CD4-positive, alpha-beta T cell (primary cell): ENCODE measurements around the gene GDF15. TPM values are rescaled to one million over a fixed set of nuclear protein-coding genes. Genes with fewer than 3 reads are reported as not detected.
A peak's percentile ranks its signal among the peaks of the same experiment; 100 is the strongest.

Source experiments
- ATAC-seq: fragments of 200-7000 bp; cut with Tn5 transposase; one replicate; pipeline ENCODE4 v1.10.0; 2022; ENCODE audit warnings: mild to moderate bottlenecking; ENCODE audit not compliant: poor library complexity
- CTCF ChIA-PET: fragments of 350-600 bp; sonication (Branson Sonifier 250); formaldehyde crosslinking; loops from one replicate; lab custom pipeline; 2021; ENCODE audit warnings: antibody characterized with exemption, inconsistent platforms; lab: Charles Lee
- POLR2A ChIA-PET: fragments of 350-600 bp; sonication (Branson Sonifier 250); formaldehyde crosslinking; loops from one replicate; lab custom pipeline; 2021; ENCODE audit warnings: antibody characterized with exemption, inconsistent platforms; lab: Charles Lee
- DNase-seq, 14 experiments: peaks; one replicate each; pipeline ENCODE4 v3.0.0-alpha.2; 2013 to 2020; ENCODE audit warnings: mixed read lengths in 2 of 14
- H3K27ac ChIP-seq, 2 donors: one replicate each; pipeline versions ENCODE4 v1.5.1 to v1.7.0; 2013; ENCODE audit warnings: low read length in 2 of 2, low read depth in 1 of 2, mild to moderate bottlenecking in 1 of 2
- H3K27me3 ChIP-seq, 2 experiments: 1 replicate in 1 of 2; 2 replicates in 1 of 2; pipeline versions ENCODE4 v1.6.1 to v1.7.0; 2013; ENCODE audit warnings: low read length in 2 of 2, control low read depth in 1 of 2, mild to moderate bottlenecking in 1 of 2, moderate library complexity in 1 of 2; ENCODE audit not compliant: insufficient read depth in 2 of 2, control insufficient read depth in 1 of 2
- H3K36me3 ChIP-seq: one replicate; pipeline ENCODE4 v1.6.1; 2013; ENCODE audit warnings: low read length, control low read depth; ENCODE audit not compliant: insufficient read depth
- H3K4me1 ChIP-seq: one replicate; pipeline ENCODE4 v1.6.1; 2013; ENCODE audit warnings: low read length, control low read depth; ENCODE audit not compliant: insufficient read depth
- H3K4me3 ChIP-seq: one replicate; pipeline ENCODE4 v1.5.1; 2013; ENCODE audit warnings: mild to moderate bottlenecking, low read length, moderate library complexity
- H3K9me3 ChIP-seq, 2 experiments: 1 replicate in 1 of 2; 2 replicates in 1 of 2; pipeline versions ENCODE4 v1.6.1 to v1.7.0; 2013; ENCODE audit warnings: low read length in 2 of 2, mild to moderate bottlenecking in 2 of 2, control low read depth in 1 of 2, moderate library complexity in 1 of 2; ENCODE audit not compliant: control insufficient read depth in 1 of 2, insufficient read depth in 1 of 2
- H3K27ac Mint-ChIP-seq: one replicate; pipeline ENCODE4 v1.8.0; 2020; ENCODE audit warnings: mixed read lengths
- H3K27me3 Mint-ChIP-seq: one replicate; pipeline ENCODE4 v1.8.0; 2021; ENCODE audit warnings: mixed read lengths
- H3K36me3 Mint-ChIP-seq: one replicate; pipeline ENCODE4 v1.8.0; 2021; ENCODE audit warnings: low read depth, mixed read lengths
- H3K4me1 Mint-ChIP-seq: one replicate; pipeline ENCODE4 v1.8.0; 2021; ENCODE audit warnings: low read depth, mixed read lengths
- H3K4me3 Mint-ChIP-seq: one replicate; pipeline ENCODE4 v1.8.0; 2020; ENCODE audit warnings: mild to moderate bottlenecking, mixed read lengths
- H3K9me3 Mint-ChIP-seq: one replicate; pipeline ENCODE4 v1.8.0; 2020; ENCODE audit warnings: mixed read lengths
- intact Hi-C, 2 experiments: fragments of 100-400 bp; cut with DNase I in 1 of 2; cut with micrococcal nuclease in 1 of 2; formaldehyde crosslinking; loops; one replicate each; pipeline versions ENCODE4 v1.15.1 to v1.9.0; 2023 to 2025; cut with DNase I, micrococcal nuclease
- total RNA-seq, 174 experiments: library from RNA in 2 of 174; stranded (reverse) in 2 of 174; gene quantifications; one replicate each; pipeline ENCODE4 v1.2.3 and lab custom pipeline; 2021 to 2026
- TF ChIP-seq, protein P1 (sequence below): fragments of 200-600 bp; IDR thresholded peaks from one replicate; pipeline ENCODE4 v1.8.0; 2022; ENCODE audit warnings: antibody characterized with exemption, mild to moderate bottlenecking

The GDF15 gene
- total RNA-seq, 2 experiments from 2014 or later: not detected

DNA sequence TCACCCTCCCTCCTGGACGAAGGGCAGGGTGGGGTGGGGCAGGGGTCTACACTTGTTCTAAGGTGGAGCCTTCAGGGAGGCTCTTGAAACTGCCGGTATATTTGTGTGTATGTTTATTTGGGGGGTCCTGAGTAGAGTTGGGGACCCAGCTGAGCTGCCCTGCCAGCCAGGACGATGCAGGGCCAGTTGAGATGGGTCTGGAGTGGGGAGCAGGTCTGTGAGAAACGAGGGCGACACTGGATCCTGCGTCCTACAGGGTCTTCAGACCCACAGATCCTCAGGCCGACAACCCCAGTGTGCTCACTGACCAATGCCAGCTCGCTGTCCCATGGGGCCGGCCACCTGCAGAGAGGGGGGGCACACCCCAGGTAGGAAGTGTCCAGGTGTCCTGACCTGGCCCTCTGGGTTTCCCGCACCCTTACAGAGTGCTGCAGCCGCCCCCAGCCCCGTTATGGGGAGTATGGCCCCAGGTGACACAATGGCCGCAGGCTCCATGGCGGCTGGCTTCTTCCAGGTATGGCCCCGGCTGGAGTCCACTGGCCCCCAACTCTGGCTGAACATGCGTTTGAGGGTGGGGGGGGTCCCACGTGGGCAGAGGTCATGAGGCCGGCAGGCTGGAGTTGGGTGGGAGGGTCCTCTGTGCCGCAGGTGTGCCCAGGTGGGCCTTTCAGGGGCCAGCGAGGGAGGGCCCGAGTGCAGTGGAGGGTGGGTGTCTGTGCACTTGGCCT is 44.6 kb downstream of the GDF15 start:
- Histone ChIP-seq H3K9me3 (no peaks in the 10 kb centered on the region), H3K4me3 (no peak overlapping the region), H3K27ac (no peak overlapping the region), H3K27me3 (no peaks in the 10 kb centered on the region), H3K4me1 (peaks cover 75% of the 10 kb centered on the region), H3K36me3 (peaks cover 22% of the 10 kb centered on the region)
- H3K4me1 Mint-ChIP-seq: peaks cover 29% of the 10 kb centered on the region
- peak overlapping the region; percentile 72 for H3K4me3 Mint-ChIP-seq
- TF ChIP-seq, protein P1, sequence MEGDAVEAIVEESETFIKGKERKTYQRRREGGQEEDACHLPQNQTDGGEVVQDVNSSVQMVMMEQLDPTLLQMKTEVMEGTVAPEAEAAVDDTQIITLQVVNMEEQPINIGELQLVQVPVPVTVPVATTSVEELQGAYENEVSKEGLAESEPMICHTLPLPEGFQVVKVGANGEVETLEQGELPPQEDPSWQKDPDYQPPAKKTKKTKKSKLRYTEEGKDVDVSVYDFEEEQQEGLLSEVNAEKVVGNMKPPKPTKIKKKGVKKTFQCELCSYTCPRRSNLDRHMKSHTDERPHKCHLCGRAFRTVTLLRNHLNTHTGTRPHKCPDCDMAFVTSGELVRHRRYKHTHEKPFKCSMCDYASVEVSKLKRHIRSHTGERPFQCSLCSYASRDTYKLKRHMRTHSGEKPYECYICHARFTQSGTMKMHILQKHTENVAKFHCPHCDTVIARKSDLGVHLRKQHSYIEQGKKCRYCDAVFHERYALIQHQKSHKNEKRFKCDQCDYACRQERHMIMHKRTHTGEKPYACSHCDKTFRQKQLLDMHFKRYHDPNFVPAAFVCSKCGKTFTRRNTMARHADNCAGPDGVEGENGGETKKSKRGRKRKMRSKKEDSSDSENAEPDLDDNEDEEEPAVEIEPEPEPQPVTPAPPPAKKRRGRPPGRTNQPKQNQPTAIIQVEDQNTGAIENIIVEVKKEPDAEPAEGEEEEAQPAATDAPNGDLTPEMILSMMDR: no peak
- DNase-seq: peak in 1 of 14 experiments; percentile 47
- H3K27ac Mint-ChIP-seq: peak overlapping the region; percentile 81
- no peaks in the 10 kb centered on the region for H3K27me3 Mint-ChIP-seq
- no peaks in the 10 kb centered on the region for H3K9me3 Mint-ChIP-seq
- POLR2A ChIA-PET: interaction anchor here (1.6 kb wide), 1 partner anchor 11 kb away, joined by 9 read pairs; the partner anchor contains the start of gene SSBP4
- no peak for ATAC-seq
- CTCF ChIA-PET: no interaction called here
- intact Hi-C loops: no loop called here
- no peaks in the 10 kb centered on the region for H3K36me3 Mint-ChIP-seq

DNA sequence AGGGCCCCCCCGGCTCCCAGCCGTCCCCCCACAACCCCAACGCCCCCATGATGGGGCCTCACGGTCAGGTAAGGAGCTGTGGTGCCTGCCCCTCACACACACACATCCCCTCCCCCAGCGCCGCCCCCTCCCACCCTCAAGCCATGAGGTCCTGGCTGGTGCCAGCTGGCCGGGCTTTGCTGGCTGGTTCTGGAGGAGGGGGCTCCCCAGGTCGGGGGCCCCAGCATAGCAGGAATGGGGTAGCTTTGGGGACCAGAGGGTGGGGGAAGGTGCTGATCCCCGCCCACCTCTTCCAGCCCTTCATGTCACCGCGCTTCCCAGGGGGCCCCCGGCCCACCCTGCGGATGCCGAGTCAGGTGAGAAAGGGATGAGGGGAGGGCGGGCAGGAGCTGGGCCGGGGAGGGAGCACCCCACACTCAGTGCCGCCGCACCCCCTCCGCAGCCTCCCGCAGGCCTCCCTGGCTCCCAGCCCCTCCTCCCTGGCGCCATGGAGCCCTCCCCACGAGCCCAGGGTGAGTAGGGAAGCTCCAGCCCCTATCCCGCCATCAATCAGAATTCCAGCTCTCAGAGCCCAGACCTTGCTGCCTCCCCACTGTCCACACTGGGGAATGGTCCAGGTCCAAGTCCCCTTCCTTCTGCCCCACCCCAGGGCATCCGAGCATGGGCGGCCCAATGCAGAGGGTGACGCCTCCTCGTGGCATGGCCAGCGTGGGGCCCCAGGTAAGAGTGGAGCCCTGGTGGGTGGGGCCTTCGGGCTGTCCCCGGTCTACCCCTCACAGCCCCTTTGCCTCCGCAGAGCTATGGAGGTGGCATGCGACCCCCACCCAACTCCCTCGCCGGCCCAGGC is 45.6 kb downstream of the GDF15 start:
- Mint-ChIP-seq H3K27ac (no peak overlapping the region), H3K9me3 (no peaks in the 10 kb centered on the region), H3K4me1 (peaks cover 29% of the 10 kb centered on the region), H3K36me3 (no peaks in the 10 kb centered on the region), H3K27me3 (no peaks in the 10 kb centered on the region), H3K4me3 (no peak overlapping the region)
- intact Hi-C loops: no loop called here
- TF ChIP-seq, protein P1: no peak
- ChIA-PET CTCF (interaction anchor here (1.2 kb wide), 1 partner anchor 88 kb away, joined by 3 read pairs; no protein-coding TSS in a partner anchor), POLR2A (interaction anchor here (1.4 to 1.6 kb wide), 2 partner anchors 9 to 12 kb away, joined by 3 to 9 read pairs; partner anchors contain the start of gene SSBP4)
- no peak overlapping the region for H3K27ac ChIP-seq
- no peak overlapping the region for H3K4me3 ChIP-seq
- ATAC-seq (no peak), DNase-seq (peak in 1 of 14 experiments; percentile 45)
- peaks cover 73% of the 10 kb centered on the region for H3K4me1 ChIP-seq
- no peaks in the 10 kb centered on the region for H3K27me3 ChIP-seq
- H3K9me3 ChIP-seq: no peaks in the 10 kb centered on the region
- H3K36me3 ChIP-seq: peaks cover 27% of the 10 kb centered on the region

DNA sequence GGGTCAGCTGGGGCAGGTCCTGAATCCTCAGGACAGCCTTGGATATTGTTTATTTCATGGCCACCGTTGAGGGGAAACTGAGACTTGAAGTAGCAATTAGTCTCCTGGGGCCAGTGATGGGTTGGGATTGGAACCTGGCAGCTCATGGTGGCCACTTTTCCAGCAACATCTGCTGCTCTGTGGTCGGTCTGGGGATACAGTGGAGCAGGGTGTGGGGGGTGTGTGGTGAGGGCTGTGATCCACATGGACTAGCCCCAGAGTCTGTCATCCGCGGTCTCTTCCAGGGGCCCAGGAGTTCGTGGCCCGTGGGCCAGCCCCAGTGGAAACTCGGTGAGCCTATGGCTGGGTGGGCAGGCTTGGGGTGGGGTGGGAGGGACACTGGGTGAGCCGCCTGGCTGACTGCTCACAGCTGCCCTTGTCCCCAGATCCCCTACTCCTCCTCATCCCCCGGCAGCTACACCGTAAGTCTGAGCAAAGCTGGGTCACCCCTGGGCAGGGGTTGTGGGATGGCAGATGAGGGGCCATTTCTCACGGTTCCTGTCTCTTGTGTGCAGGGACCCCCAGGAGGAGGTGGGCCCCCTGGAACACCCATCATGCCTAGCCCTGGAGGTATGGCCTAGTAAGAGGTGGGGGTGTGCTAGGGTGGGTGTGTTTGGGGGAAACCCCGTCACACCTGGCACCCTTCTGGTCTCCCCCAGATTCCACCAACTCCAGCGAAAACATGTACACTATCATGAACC is 46.5 kb downstream of the GDF15 start:
- H3K27ac Mint-ChIP-seq: no peak overlapping the region
- H3K9me3 Mint-ChIP-seq: no peaks in the 10 kb centered on the region
- Histone ChIP-seq H3K9me3 (no peaks in the 10 kb centered on the region), H3K36me3 (peaks cover 22% of the 10 kb centered on the region), H3K27ac (no peak overlapping the region), H3K4me1 (peaks cover 72% of the 10 kb centered on the region), H3K4me3 (peak overlapping the region; percentile 48), H3K27me3 (no peaks in the 10 kb centered on the region)
- ChIA-PET POLR2A (interaction anchor here (1.4 to 1.6 kb wide), 2 partner anchors 8 to 13 kb away, joined by 3 to 9 read pairs; partner anchors contain the start of gene SSBP4), CTCF (interaction anchor here (1.2 kb wide), 1 partner anchor 87 kb away, joined by 3 read pairs; no protein-coding TSS in a partner anchor)
- no peaks in the 10 kb centered on the region for H3K36me3 Mint-ChIP-seq
- intact Hi-C loops: no loop called here
- ATAC-seq (no peak), DNase-seq (no peak)
- peaks cover 29% of the 10 kb centered on the region for H3K4me1 Mint-ChIP-seq
- no peaks in the 10 kb centered on the region for H3K27me3 Mint-ChIP-seq
- H3K4me3 Mint-ChIP-seq: peak overlapping the region; percentile 77
- TF ChIP-seq, protein P1: no peak
